ENCODE data around the gene ADGRE1.

The ADGRE1 gene

DNA sequence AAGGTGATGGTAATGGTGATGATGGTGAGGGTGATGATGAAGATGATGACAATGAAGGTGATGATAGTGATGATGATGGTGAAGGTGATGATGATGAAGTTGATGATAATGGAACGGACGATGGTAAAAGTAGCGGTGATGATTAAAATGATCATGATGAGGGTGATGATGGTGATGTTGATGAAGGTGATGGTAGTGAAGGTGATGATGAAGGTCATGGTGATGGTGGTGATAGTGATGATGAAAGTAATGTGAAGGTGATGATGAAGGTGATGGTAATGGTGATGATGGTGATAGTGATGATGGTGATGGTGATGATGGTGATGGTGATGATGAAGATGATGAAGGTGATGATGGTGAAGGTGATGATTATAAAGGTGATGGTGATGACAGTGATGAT is 67.7 kb downstream of the ADGRE1 start:
- no peak for TF ChIP-seq CTCF (IDR thresholded peaks at IDR 0.05; ENCODE audit: low read depth, low read length)
- Histone ChIP-seq H3K9me3 (no peaks in the 10 kb centered on the region; the same call in 1 of the 2 replicates), H3K4me3 (ENCODE audit: low read depth, low read length) (no peak overlapping the region), H3K27me3 (no peaks in the 10 kb centered on the region), H3K4me1 (no peaks in the 10 kb centered on the region), H3K36me3 (no peaks in the 10 kb centered on the region)
- no peak for DNase-seq

DNA sequence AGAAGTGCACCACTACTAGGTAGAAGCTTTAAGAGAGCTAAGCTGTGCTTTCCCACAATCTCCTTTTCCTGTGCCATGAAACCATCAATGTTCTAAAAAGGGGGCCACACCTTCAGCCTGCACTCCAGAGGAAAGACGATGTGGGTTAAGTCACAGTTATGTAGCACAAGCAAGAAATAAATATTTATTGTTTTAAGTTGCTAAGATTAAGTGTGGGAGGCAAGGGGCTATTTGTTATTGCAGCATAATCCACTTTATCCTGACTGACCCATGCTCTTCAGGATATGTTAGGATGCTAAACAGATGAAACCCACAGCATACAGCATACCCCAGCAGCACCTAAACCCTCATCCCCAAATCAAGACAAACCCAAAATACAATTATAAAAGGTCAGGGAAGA is 69.2 kb downstream of the ADGRE1 start:
- H3K9me3 ChIP-seq = no peaks in the 10 kb centered on the region; the same call in 1 of the 2 replicates
- TF ChIP-seq CTCF (IDR thresholded peaks at IDR 0.05; ENCODE audit: low read depth, low read length) = no peak
- H3K27me3 ChIP-seq = no peaks in the 10 kb centered on the region
- no peaks in the 10 kb centered on the region for H3K36me3 ChIP-seq
- H3K4me3 ChIP-seq (ENCODE audit: low read depth, low read length) = no peak overlapping the region
- DNase-seq = no peak
- H3K4me1 ChIP-seq = no peaks in the 10 kb centered on the region

DNA sequence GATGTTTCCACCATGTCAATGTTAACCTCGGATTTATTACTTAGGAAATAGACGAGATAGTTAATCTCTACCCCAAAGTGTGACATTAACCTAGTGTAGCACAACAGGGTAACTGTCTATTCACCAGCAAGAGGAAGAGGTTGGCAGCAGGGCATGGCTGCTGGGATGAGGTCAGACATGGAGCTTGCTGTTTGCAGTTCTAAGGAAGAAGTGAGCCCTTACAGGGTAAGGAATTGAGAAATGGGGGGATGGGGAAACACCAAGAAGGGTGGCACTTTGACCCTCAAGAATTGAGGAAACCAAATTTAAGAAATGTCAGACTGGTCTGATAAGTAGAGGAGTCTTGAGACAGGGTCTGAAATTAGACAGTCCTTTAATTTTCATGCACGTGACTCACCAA is 71.4 kb downstream of the ADGRE1 start:
- DNase-seq = no peak
- Histone ChIP-seq H3K4me1 (no peaks in the 10 kb centered on the region), H3K4me3 (ENCODE audit: low read depth, low read length) (no peak overlapping the region), H3K27me3 (no peaks in the 10 kb centered on the region), H3K9me3 (no peaks in the 10 kb centered on the region; the same call in 1 of the 2 replicates), H3K36me3 (no peaks in the 10 kb centered on the region)
- no peak for TF ChIP-seq CTCF (IDR thresholded peaks at IDR 0.05; ENCODE audit: low read depth, low read length)

- no peaks in the 10 kb centered on the region for H3K9me3 ChIP-seq
- DNase-seq = no peak
These were observed 76.0 kb downstream of the ADGRE1 start for GRCh38 chr19:6963244-6963852.

GRCh38 chr19:6963937-6964336 is 76.6 kb downstream of the ADGRE1 start:
- Histone ChIP-seq H3K4me3 (ENCODE audit: low read depth, low read length) (no peak overlapping the region), H3K27me3 (no peaks in the 10 kb centered on the region; the same call in 1 of the 2 replicates), H3K36me3 (no peaks in the 10 kb centered on the region), H3K4me1 (no peaks in the 10 kb centered on the region), H3K9me3 (no peaks in the 10 kb centered on the region)
- peak; percentile 24 for DNase-seq
- TF ChIP-seq CTCF (IDR thresholded peaks at IDR 0.05; ENCODE audit: low read depth, low read length) = peak; percentile 59

More at GRCh38 chr19:6963244-6963852, 76.0 kb downstream of the ADGRE1 start:
- TF ChIP-seq CTCF (IDR thresholded peaks at IDR 0.05; ENCODE audit: low read depth, low read length) = no peak
- Histone ChIP-seq H3K36me3 (no peaks in the 10 kb centered on the region), H3K4me3 (ENCODE audit: low read depth, low read length) (no peak overlapping the region), H3K27me3 (no peaks in the 10 kb centered on the region; the same call in 1 of the 2 replicates), H3K4me1 (no peaks in the 10 kb centered on the region)

GRCh38 chr19:6967967-6968366 is 80.6 kb downstream of the ADGRE1 start:
- TF ChIP-seq CTCF (IDR thresholded peaks at IDR 0.05; ENCODE audit: low read depth, low read length) = no peak
- Histone ChIP-seq H3K9me3 (no peaks in the 10 kb centered on the region), H3K36me3 (no peaks in the 10 kb centered on the region), H3K4me3 (ENCODE audit: low read depth, low read length) (no peak overlapping the region), H3K27me3 (no peaks in the 10 kb centered on the region; the same call in 1 of the 2 replicates), H3K4me1 (no peaks in the 10 kb centered on the region)
- DNase-seq = no peak
